Uterus (tissue), 4 donors: ENCODE measurements around the gene OR13C4. TPM values are rescaled to one million over a fixed set of nuclear protein-coding genes. Genes with fewer than 3 reads are reported as not detected.
"Not testable (repeated sequence)": the region's sequence is repeated elsewhere in the genome, so short reads cannot be mapped to it uniquely, and the experiment has no call there.

Experiments used
- DNase-seq, 2 donors: peaks; one replicate each; pipeline ENCODE4 v3.0.0-alpha.2; 2019 to 2020
- H3K27ac ChIP-seq, 2 donors: fragments of 200-600 bp; sonication (generic); 1 replicate in 1 of 2; 2 replicates in 1 of 2; pipeline ENCODE4 v1.5.1; 2016 to 2018
- H3K27me3 ChIP-seq, 2 donors: fragments of 200-600 bp; sonication (generic); one replicate each; pipeline ENCODE4 v1.5.1; 2018 to 2019; ENCODE audit warnings: control low read depth in 1 of 2
- H3K36me3 ChIP-seq, 2 donors: fragments of 200-600 bp; sonication (generic); one replicate each; pipeline ENCODE4 v1.5.1; 2019; ENCODE audit warnings: control low read depth in 1 of 2
- H3K4me1 ChIP-seq, 2 donors: fragments of 200-600 bp; sonication (generic); one replicate each; pipeline ENCODE4 v1.5.1; 2018 to 2019; ENCODE audit warnings: control low read depth in 1 of 2
- H3K4me3 ChIP-seq, 2 donors: fragments of 200-600 bp; sonication (generic); 1 replicate in 1 of 2; 2 replicates in 1 of 2; pipeline ENCODE4 v1.5.1; 2018 to 2019; ENCODE audit warnings: mild to moderate bottlenecking in 1 of 2
- H3K9me3 ChIP-seq, 2 donors: fragments of 200-600 bp; sonication (generic); one replicate each; pipeline ENCODE4 v1.5.1; 2019; ENCODE audit warnings: control low read depth in 1 of 2
- CTCF ChIP-seq, 4 experiments: fragments of 200-600 bp in 2 of 4; fragments of 450-650 bp in 2 of 4; sonication (generic) in 2 of 4; IDR thresholded peaks; one replicate each; pipeline ENCODE4 v1.5.1; 2016 to 2019; ENCODE audit warnings: antibody characterized with exemption in 4 of 4, mild to moderate bottlenecking in 2 of 4, moderate library complexity in 1 of 4
- POLR2A ChIP-seq, 2 donors: fragments of 450-650 bp; IDR thresholded peaks; one replicate each; pipeline ENCODE4 v1.6.1; 2016; ENCODE audit warnings: antibody characterized with exemption in 2 of 2, mild to moderate bottlenecking in 1 of 2, moderate library complexity in 1 of 2
- intact Hi-C: fragments of 100-400 bp; cut with DNase I; formaldehyde crosslinking; loops from one replicate; pipeline ENCODE4 v1.15.1; 2023; ENCODE audit warnings: low total_unique reads
- total RNA-seq, 4 donors: library from RNA; depleted of rRNA in 3 of 4; stranded (reverse); fragments of >200 nt in 3 of 4; gene quantifications; one replicate each; pipeline versions ENCODE4 v1.1.0 to v1.2.4, GENCODE V29; 2014 to 2023
- donor health status: DM: yes; HTN: yes; CAD: no.

OR13C4 gene
- total RNA-seq, 4 donors from 2014 or later: 0.97 TPM; not detected in 3

GRCh38 chr9:104536756-104537155 is 9.7 kb upstream of the OR13C4 start, which contains the start of gene OR13C3:
Gene OR13C3, minus strand, starts transcription at chr9:104536856. Its CDS starts 133 bp downstream, at chr9:104536723.
- no peak for DNase-seq
- intact Hi-C loops: no loop called here
- Histone ChIP-seq H3K27me3 (no peaks in the 10 kb centered on the region), H3K9me3 (no peaks in the 10 kb centered on the region), H3K4me3 (no peak within 1 kb of the TSS), H3K36me3 (no peaks in the 10 kb centered on the region), H3K27ac (no peak within 1 kb of the TSS), H3K4me1 (no peaks in the 10 kb centered on the region)
- TF ChIP-seq POLR2A (IDR thresholded peaks at IDR 0.05) (no peak), CTCF (IDR thresholded peaks at IDR 0.05) (no peak)

- H3K4me1 ChIP-seq, H3K9me3 ChIP-seq, H3K27me3 ChIP-seq, H3K4me3 ChIP-seq, DNase-seq, intact Hi-C loops, H3K36me3 ChIP-seq, H3K27ac ChIP-seq: not testable (repeated sequence)
These were observed 6.8 kb downstream of the OR13C4 start for GRCh38 chr9:104520241-104520640.

- no peaks in the 10 kb centered on the region for H3K36me3 ChIP-seq
- no peak for TF ChIP-seq POLR2A (IDR thresholded peaks at IDR 0.05)
- TF ChIP-seq CTCF (IDR thresholded peaks at IDR 0.05): no peak
These were observed 12.1 kb downstream of the OR13C4 start for GRCh38 chr9:104514901-104515300.

GRCh38 chr9:104506565-104506964 is 20.4 kb downstream of the OR13C4 start:
- H3K36me3 ChIP-seq: no peaks in the 10 kb centered on the region
- H3K4me1 ChIP-seq: no peaks in the 10 kb centered on the region
- no peak overlapping the region for H3K27ac ChIP-seq
- no peak for DNase-seq
- no peak for TF ChIP-seq POLR2A (IDR thresholded peaks at IDR 0.05)
- no peak for TF ChIP-seq CTCF (IDR thresholded peaks at IDR 0.05)
- no peak overlapping the region for H3K4me3 ChIP-seq
- intact Hi-C loops: no loop called here
- H3K9me3 ChIP-seq: no peaks in the 10 kb centered on the region
- H3K27me3 ChIP-seq: no peaks in the 10 kb centered on the region

More at GRCh38 chr9:104514901-104515300, 12.1 kb downstream of the OR13C4 start:
- H3K4me3 ChIP-seq: no peak overlapping the region
- no peaks in the 10 kb centered on the region for H3K27me3 ChIP-seq
- H3K27ac ChIP-seq: no peak overlapping the region
- H3K9me3 ChIP-seq: no peaks in the 10 kb centered on the region
- no peaks in the 10 kb centered on the region for H3K4me1 ChIP-seq
- intact Hi-C loops: no loop called here
- no peak for DNase-seq

- DNase-seq: no peak
- Histone ChIP-seq H3K27ac (no peak within 1 kb of the TSS), H3K27me3 (no peaks in the 10 kb centered on the region), H3K4me1 (no peaks in the 10 kb centered on the region), H3K9me3 (no peaks in the 10 kb centered on the region), H3K36me3 (no peaks in the 10 kb centered on the region), H3K4me3 (no peak within 1 kb of the TSS)
- TF ChIP-seq CTCF (IDR thresholded peaks at IDR 0.05) (no peak), POLR2A (IDR thresholded peaks at IDR 0.05) (no peak)
- intact Hi-C loops: no loop called here
These were observed 23.0 kb downstream of the OR13C4 start, which contains the start of gene OR13F1 for GRCh38 chr9:104503963-104504362. Gene OR13F1, plus strand, starts transcription at chr9:104504263. Its CDS starts 0 bp downstream, at chr9:104504263.

GRCh38 chr9:104503440-104503839 is 23.6 kb downstream of the OR13C4 start:
- no peaks in the 10 kb centered on the region for H3K4me1 ChIP-seq
- intact Hi-C loops: no loop called here
- no peaks in the 10 kb centered on the region for H3K27me3 ChIP-seq
- no peak overlapping the region for H3K4me3 ChIP-seq
- H3K9me3 ChIP-seq: no peaks in the 10 kb centered on the region
- TF ChIP-seq CTCF (IDR thresholded peaks at IDR 0.05) (no peak), POLR2A (IDR thresholded peaks at IDR 0.05) (no peak)
- H3K36me3 ChIP-seq: no peaks in the 10 kb centered on the region
- H3K27ac ChIP-seq: no peak overlapping the region
- no peak for DNase-seq
